Activated T-cell treated with anti-CD3 and anti-CD28 coated beads, Interleukin-2, amount 50 U/mL, for 1 hour (primary cell): ENCODE measurements around the gene CACNA1D.

Source experiments
- DNase-seq: peaks from one replicate; pipeline ENCODE4 v3.0.0-alpha.2; 2020

The CACNA1D gene

DNA sequence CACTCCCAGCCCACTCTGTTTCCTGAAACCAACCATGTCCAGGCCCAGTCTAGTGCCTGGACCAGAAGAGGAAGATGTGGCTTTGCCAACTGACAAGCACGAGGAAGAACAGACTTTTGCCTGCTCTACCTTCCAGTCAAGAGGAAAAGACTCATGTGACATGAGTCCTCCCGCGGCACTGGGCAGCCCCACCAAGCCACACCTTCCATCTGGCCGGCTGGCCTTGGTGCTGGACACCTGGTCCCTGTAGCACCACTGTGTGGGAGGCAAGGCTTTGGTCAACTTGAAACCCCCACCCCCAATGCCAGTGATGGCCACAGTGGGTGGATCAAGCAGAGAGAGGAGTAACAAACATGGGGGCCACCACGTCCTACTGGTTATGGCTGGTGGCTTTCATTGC is 339.3 kb downstream of the CACNA1D start:
- no peak for DNase-seq

- no peak for DNase-seq
Observed at GRCh38 chr3:53834429-53835095, 340.2 kb downstream of the CACNA1D start.

GRCh38 chr3:53835257-53835656 is 340.8 kb downstream of the CACNA1D start:
- DNase-seq, result no peak

DNA sequence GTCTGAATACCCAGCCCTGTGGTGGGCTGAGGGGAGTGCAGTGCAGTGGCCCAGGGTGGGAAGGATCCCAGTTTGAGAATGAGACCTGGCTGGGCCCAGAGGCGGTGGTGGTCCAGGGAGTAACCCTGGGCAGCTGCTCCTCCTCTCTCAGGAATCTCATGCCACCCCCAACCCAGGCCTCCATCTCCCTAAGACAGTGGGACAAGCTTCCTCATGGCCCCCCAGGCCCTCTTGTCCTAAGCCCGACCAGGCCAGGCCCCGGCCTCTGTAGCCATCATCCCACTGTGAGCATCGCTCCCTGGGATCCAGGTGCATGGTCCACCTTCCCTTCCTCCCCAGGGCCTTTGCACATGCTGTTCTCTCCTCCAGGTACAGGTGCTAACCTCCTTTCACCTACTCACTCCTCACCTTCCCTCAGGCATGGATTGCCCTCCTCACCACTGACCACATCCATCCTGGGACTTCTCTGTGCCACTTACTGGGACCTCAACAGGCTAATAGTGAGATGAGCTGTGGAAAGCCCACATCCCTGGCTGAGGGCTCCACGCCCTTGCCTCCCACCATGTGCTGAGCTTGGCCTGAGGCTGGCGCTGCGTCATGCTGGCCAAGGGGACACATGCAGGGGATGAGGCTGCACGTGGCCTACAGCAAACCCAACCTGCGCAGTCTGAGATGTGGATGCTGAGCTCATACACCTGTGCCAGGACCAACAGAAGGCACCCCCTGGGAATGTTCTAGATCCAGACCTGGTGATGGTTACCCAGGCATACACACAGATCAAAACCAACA is 341.9 kb downstream of the CACNA1D start:
- no peak for DNase-seq

DNA sequence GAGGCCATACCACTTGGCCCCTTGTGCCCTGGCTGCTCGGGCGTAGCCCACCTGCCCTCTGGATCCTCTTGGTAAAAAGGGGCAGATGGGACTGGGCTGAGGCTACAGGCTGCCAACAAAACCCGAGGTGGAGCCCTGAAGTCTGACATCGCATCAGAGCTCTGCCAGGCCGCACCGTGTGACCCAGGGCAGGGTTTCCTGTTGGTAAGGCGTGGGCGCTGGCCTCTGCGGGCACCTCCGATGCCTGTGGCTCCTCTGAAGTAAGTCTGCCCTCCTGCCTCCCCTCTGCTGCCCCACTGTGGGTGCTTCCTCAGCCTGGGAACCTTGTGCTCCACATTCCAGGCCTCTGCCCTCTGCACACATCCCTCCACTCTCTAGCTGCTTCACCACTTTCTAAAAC is 342.9 kb downstream of the CACNA1D start:
- no peak for DNase-seq

DNA sequence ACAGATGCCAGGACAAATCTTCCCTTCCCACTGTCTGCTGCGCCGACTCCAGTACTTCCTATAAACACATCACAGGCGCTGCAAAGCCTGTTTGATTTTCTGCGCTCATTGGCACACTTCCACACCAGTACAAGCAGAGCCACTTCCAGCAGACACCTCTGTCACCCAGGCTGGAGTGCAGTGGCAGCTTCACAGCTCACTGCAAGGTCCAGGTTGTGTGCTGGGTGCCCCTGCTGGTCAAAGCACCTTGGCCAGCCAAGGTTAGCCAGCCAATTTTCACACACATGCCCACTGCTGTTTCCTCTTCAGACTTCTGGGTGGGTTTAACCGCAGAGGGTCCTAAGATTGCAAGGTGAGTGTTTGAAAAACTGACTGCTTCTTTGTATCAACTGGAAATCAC is 346.9 kb downstream of the CACNA1D start:
- no peak for DNase-seq

- DNase-seq, result no peak
Observed at GRCh38 chr3:53842436-53843194, 348.2 kb downstream of the CACNA1D start.

- no peak for DNase-seq
Observed at GRCh38 chr3:53843195-53844177, 349.1 kb downstream of the CACNA1D start.

- DNase-seq, result no peak
Observed at GRCh38 chr3:53844262-53845102, 350.1 kb downstream of the CACNA1D start.

- no peak for DNase-seq
Observed at GRCh38 chr3:53845103-53845880, 350.9 kb downstream of the CACNA1D start.

- no peak for DNase-seq
Observed at GRCh38 chr3:53845881-53846133, 351.4 kb downstream of the CACNA1D start.

GRCh38 chr3:53846134-53846850 is 351.9 kb downstream of the CACNA1D start, which contains the start of the genes CHDH and IL17RB:
CHDH (minus strand) TSS chr3:53846419; CDS start chr3:53824008, 22,411 bp downstream.
IL17RB (plus strand) TSS chr3:53846568; CDS start chr3:53846589, 21 bp downstream.
- DNase-seq, result no peak

DNA sequence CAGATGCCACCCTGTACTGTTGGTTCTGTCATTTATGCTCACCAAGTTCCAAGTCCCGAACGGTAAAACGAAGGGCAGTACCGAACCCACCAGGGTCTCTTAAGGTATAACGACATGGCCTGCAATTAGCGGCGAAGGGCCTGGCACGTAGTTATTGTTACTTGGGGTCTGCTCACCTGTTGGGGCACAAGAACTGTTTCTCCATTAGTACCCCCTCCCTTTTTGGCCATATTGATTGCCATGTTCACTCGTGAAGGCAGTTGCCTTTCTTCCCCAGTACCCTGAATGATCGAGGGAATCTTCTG is 352.4 kb downstream of the CACNA1D start:
- no peak for DNase-seq

DNA sequence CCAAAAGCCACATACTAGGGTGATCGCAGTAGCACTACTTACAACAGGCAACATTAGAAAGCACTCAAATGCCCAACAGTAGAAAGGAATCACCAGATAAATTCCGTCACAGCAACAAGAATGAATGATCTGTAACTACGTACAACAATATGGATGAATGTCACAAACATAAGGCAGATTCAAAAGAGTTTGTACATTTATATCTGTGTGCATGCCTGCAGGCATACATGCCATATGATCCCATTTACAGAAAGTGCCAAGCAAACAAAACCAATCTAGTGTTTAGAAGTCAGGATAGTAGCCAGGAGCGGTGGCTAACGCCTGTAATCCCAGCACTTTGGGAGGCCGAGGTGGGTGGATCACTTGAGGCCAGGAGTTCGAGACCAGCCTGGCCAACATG is 355.5 kb downstream of the CACNA1D start:
- no peak for DNase-seq

DNA sequence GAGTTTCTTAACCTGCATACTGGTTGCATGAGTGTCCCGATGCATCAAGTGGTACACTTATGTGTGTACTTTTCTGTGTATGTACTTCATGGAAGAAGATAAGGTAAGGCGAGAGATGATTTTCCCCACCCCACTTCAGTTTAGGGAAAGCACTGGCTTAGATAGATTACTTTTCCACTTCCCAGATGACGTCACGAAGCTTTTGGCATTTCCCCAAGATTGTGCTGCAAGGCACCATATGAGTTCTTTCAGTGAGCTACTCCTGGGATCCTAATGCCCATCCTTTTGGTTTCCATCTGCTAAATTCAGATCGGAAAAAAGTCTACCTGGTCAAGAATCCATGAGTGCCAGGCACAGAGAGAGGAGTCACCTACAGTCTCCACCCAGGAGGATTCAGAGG is 356.5 kb downstream of the CACNA1D start:
- no peak for DNase-seq

DNA sequence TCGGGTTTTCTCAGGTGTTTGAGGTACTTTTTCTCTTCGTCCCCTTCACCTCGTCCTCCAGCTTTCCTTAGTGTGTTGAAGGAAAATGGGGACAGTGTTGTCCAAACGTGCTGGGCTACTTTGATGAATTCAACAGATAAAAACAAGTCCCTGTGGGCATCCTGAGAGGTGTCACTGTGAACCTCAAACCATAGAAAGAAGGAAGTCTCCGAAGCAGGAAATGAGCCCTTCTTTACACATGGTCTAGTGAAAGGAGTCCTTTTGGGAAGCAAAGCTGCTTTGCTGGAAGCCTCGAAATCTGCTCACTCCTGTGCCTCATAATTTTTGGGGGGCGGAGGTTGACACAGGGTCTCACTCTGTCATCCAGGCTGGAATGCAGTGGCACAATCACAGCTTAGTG is 362.6 kb downstream of the CACNA1D start:
- no peak for DNase-seq

DNA sequence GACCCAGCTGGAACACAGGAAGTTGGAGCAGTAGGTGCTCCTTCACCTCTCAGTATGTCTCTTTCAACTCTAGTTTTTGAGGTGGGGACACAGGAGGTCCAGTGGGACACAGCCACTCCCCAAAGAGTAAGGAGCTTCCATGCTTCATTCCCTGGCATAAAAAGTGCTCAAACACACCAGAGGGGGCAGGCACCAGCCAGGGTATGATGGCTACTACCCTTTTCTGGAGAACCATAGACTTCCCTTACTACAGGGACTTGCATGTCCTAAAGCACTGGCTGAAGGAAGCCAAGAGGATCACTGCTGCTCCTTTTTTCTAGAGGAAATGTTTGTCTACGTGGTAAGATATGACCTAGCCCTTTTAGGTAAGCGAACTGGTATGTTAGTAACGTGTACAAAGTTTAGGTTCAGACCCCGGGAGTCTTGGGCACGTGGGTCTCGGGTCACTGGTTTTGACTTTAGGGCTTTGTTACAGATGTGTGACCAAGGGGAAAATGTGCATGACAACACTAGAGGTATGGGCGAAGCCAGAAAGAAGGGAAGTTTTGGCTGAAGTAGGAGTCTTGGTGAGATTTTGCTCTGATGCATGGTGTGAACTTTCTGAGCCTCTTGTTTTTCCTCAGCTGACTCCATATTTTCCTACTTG is 363.8 kb downstream of the CACNA1D start:
- DNase-seq, result no peak

GRCh38 chr3:53859178-53859577 is 364.8 kb downstream of the CACNA1D start:
- DNase-seq, result no peak

GRCh38 chr3:53860196-53860595 is 365.8 kb downstream of the CACNA1D start:
- no peak for DNase-seq

- DNase-seq, result no peak
Observed at GRCh38 chr3:53862241-53862640, 367.8 kb downstream of the CACNA1D start.
